Osteocyte (in vitro differentiated cells): ENCODE results near the gene CRCP. TPM values are rescaled to one million over a fixed set of nuclear protein-coding genes. Genes with fewer than 3 reads are reported as not detected.
A peak's percentile ranks its signal among the peaks of the same experiment; 100 is the strongest.
"Not testable (repeated sequence)": the region's sequence is repeated elsewhere in the genome, so short reads cannot be mapped to it uniquely, and the experiment has no call there.

Source experiments
- DNase-seq: peaks from one replicate; pipeline ENCODE4 v3.0.0; 2021; ENCODE audit warnings: mixed read lengths; ENCODE audit not compliant: unreplicated experiment; ENCODE audit errors: extremely low spot score
- H3K27ac Mint-ChIP-seq: one replicate; pipeline ENCODE4 v1.8.0; 2021; ENCODE audit warnings: mild to moderate bottlenecking, mixed read lengths; ENCODE audit not compliant: unreplicated experiment
- H3K27me3 Mint-ChIP-seq: one replicate; pipeline ENCODE4 v1.8.0; 2021; ENCODE audit warnings: mixed read lengths; ENCODE audit not compliant: unreplicated experiment
- H3K36me3 Mint-ChIP-seq: one replicate; pipeline ENCODE4 v1.8.0; 2021; ENCODE audit warnings: mixed read lengths; ENCODE audit not compliant: unreplicated experiment
- H3K4me1 Mint-ChIP-seq: one replicate; pipeline ENCODE4 v1.8.0; 2021; ENCODE audit warnings: mixed read lengths; ENCODE audit not compliant: unreplicated experiment
- H3K4me3 Mint-ChIP-seq: one replicate; pipeline ENCODE4 v1.8.0; 2021; ENCODE audit warnings: mild to moderate bottlenecking, moderate library complexity, mixed read lengths; ENCODE audit not compliant: unreplicated experiment
- H3K9me3 Mint-ChIP-seq: one replicate; pipeline ENCODE4 v1.8.0; 2021; ENCODE audit warnings: mixed read lengths; ENCODE audit not compliant: unreplicated experiment
- CTCF ChIP-seq: fragments of 200-600 bp; sonication (generic); IDR thresholded peaks from 2 replicates; pipeline ENCODE4 v1.5.0; 2021; ENCODE audit warnings: antibody characterized with exemption, mild to moderate bottlenecking, moderate library complexity
- total RNA-seq: library from RNA; stranded (reverse); gene quantifications from 2 replicates; pipeline ENCODE4 v1.2.1, GENCODE V29; 2021

The CRCP gene
- total RNA-seq, 1 donor from 2014 or later, result 26.5 TPM

DNA sequence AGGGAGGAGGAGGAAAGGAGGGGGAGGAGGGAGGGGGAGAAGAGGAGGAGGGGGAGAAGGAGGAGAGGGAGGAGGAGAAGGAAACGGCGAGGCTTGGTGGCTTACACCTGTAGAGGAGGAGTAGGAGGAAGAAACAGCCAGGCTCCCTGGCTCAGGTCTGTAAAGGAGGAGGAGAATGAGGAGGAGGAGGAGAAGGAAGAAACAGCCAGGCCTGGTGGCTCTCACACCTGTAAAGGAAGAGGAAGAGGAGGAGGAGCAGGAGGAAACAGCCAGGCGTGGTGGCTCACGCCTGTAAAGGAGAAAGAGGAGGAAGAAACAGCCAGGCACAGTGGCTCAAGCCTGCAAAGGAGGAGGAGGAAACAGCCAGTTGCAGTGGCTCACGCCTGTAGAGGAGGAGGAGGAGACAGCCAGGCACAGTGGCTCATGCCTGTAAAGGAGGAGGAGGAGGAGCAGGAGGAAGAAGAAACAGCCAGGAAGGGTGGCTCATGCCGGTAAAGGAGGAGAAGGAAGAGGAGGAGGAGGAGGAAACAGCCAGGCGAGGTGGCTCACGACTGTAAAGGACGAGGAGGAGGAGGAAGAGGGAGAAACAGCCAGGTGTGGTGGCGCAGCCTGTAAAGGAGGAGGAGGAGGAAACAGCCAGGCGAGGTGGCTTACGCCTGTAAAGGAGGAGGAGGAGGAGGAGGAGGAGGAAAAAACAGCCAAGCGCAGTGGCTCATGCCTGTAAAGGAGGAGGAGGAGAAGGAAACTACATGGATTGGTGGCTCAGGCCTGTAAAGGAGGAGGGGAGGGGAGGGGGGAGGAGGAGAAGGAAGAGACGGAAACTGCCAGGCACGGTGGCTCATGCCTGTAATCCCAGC is 14.9 kb upstream of the CRCP start:
- peak overlapping the region; percentile 90 for H3K4me3 Mint-ChIP-seq
- peaks cover 9% of the 10 kb centered on the region for H3K4me1 Mint-ChIP-seq
- no peaks in the 10 kb centered on the region for H3K36me3 Mint-ChIP-seq
- H3K27me3 Mint-ChIP-seq, result no peaks in the 10 kb centered on the region
- TF ChIP-seq CTCF, result no peak
- peak overlapping the region; percentile 96 for H3K27ac Mint-ChIP-seq
- DNase-seq, result no peak
- H3K9me3 Mint-ChIP-seq, result no peaks in the 10 kb centered on the region

GRCh38 chr7:66100408-66101050 is 14.1 kb upstream of the CRCP start:
- Mint-ChIP-seq H3K4me1 (peaks cover 9% of the 10 kb centered on the region), H3K36me3 (no peaks in the 10 kb centered on the region), H3K27me3 (no peaks in the 10 kb centered on the region), H3K27ac (peak overlapping the region; percentile 96), H3K9me3 (no peaks in the 10 kb centered on the region), H3K4me3 (peak overlapping the region; percentile 90)
- no peak for TF ChIP-seq CTCF
- no peak for DNase-seq

DNA sequence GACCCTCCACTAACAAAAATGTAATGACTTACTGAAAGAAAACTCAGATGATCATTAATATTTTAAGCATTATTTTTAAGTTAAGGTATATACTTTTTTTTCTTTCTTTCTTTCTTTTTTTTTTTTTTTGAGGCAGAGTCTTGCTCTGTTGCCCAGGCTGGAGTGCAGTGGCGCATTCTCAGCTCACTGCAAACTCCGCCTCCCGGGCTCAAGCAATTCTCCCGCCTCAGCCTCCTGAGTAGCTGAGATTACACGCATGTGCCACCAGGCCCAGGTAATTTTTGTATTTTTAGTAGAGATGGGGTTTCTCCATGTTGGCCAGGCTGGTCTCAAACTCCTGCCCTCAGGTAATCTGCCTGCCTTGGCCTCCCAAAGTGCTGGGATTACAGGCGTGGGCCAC is 12.5 kb upstream of the CRCP start:
- H3K4me1 Mint-ChIP-seq, H3K4me3 Mint-ChIP-seq, H3K9me3 Mint-ChIP-seq, DNase-seq, H3K36me3 Mint-ChIP-seq, H3K27me3 Mint-ChIP-seq, H3K27ac Mint-ChIP-seq: not testable (repeated sequence)

DNA sequence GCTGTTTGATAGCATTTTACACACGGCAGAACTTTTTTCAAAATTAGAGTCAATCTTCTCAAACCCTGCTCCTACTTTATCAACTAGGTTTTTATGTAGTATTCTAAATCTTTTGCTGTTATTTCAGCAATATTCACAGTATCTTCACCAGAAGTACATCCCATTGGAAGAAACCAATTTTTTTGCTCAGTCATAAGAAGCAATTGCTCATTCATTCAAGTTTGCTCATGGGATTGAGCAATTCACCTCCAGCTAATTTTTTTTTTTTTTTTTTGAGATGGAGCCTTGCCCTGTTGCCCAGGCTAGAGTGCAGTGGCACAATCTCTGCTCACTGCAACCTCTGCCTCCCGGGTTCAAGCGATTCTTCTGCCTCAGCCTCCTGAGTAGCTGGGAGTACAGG is 10.7 kb upstream of the CRCP start:
- not testable (repeated sequence) for H3K27me3 Mint-ChIP-seq, DNase-seq, H3K4me1 Mint-ChIP-seq, H3K9me3 Mint-ChIP-seq, H3K27ac Mint-ChIP-seq, H3K4me3 Mint-ChIP-seq, H3K36me3 Mint-ChIP-seq

GRCh38 chr7:66105263-66105748 is 9.3 kb upstream of the CRCP start:
- Mint-ChIP-seq H3K27me3 (no peaks in the 10 kb centered on the region), H3K4me3 (no peak overlapping the region), H3K4me1 (peaks cover 2% of the 10 kb centered on the region), H3K27ac (no peak overlapping the region), H3K9me3 (no peaks in the 10 kb centered on the region), H3K36me3 (no peaks in the 10 kb centered on the region)
- no peak for DNase-seq
- TF ChIP-seq CTCF, result no peak

DNA sequence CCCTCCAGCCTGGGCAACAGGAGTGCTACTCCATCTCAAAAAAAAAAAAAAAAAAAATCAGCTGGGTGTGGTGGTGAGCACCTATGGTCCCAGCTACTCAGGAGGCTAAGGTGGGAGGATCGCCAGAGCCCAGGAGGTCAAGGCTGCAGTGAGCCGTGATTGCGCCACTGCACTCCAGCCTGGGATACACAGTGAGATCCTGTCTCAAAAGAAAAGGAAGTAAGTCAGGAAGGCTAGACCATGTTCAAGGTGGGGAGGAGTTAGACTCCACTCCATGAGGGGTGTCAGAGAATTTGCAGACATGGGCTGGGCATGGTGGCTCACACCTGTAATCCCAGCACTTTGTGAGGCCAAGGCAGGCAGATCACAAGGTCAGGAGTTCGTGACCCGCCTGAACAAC is 6.2 kb upstream of the CRCP start:
- not testable (repeated sequence) for H3K27me3 Mint-ChIP-seq, H3K4me1 Mint-ChIP-seq, H3K36me3 Mint-ChIP-seq, H3K9me3 Mint-ChIP-seq, DNase-seq, H3K4me3 Mint-ChIP-seq, H3K27ac Mint-ChIP-seq
